LNCAP (cell line): ENCODE results near the gene ASTN2.
A peak's percentile ranks its signal among the peaks of the same experiment; 100 is the strongest.

Source experiments
- TF ChIP-seq, protein P1 (sequence below): fragments of 450-650 bp; IDR thresholded peaks from 2 replicates; pipeline ENCODE4 v1.5.1; 2017; ENCODE audit warnings: mild to moderate bottlenecking

Gene ASTN2

DNA sequence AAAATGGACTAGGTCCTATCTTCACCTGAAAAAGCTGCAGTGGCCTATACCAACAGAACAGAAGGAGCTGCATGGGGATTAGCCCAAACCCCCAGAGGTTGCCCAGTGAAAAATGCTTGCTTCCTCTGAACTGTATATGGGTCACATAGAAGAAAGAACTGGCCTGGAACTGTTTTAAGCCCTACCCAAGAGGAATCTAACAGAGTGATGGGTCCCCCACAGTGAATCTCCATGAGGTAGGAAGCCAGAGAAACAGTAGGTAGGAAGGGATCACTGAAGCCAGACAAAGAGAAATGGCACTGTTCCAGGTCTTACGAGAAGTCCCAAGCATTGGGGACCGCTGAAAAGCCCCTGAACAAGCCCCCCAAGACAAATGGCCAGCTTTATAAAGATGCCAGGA lies 756.6 kb downstream of the ASTN2 start:
- TF ChIP-seq, protein P1, sequence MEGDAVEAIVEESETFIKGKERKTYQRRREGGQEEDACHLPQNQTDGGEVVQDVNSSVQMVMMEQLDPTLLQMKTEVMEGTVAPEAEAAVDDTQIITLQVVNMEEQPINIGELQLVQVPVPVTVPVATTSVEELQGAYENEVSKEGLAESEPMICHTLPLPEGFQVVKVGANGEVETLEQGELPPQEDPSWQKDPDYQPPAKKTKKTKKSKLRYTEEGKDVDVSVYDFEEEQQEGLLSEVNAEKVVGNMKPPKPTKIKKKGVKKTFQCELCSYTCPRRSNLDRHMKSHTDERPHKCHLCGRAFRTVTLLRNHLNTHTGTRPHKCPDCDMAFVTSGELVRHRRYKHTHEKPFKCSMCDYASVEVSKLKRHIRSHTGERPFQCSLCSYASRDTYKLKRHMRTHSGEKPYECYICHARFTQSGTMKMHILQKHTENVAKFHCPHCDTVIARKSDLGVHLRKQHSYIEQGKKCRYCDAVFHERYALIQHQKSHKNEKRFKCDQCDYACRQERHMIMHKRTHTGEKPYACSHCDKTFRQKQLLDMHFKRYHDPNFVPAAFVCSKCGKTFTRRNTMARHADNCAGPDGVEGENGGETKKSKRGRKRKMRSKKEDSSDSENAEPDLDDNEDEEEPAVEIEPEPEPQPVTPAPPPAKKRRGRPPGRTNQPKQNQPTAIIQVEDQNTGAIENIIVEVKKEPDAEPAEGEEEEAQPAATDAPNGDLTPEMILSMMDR = no peak

DNA sequence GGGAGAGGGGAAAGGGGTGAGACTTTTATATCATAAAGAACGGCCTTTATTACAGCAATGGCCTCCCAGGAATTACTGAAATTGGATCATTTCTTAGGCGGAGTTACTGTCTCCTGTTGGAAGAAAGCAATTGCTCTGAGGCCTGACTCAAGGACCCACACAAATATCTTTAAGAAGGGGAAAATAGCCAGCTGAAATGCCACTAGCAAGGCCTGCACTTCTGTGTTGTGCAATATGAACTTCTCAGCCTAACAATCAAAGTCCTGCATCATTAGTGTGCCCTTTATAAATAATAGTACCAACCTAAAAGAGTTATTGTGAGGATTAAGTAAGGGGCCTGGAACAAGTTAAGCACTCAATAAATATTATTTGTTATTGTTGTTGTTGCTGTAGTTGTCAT lies 757.9 kb downstream of the ASTN2 start:
- TF ChIP-seq, protein P1 = no peak

DNA sequence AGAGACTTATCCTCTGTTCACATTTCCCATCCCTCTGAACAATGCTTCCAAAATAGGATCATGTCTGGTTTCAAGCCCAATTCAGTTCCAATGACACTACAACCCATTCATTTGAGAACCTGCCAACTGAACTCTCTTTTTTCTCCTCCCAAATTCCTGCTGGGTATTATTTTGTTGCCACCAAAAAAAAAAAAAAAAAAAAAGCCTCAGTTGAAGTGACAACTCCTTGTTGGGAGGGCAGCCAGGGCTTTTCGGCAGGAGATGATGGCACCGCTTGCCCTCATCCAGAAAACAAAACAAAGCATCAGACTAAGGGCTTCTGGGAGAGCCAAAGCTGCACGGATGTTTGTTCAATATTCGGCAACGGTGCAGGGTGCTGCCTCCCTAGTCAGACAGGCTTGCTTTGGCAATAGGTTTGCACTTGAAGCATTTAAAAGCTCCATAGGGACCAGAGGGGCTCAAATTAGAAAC lies 758.3 kb downstream of the ASTN2 start:
- TF ChIP-seq, protein P1 = no peak

DNA sequence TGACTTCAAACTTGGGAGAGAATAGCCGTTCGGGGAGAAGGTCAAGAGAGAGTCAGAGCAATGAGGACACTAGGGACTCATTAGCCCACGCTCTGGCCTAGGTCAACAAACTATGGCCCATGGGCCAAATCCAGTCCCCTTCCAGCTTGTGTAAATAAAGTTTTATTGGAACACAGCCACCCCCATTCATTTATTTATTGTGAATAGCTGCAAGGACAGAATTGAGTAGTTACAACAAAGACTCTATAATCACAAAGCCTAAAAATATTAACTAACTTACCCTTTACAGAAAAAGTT lies 760.9 kb downstream of the ASTN2 start:
- TF ChIP-seq, protein P1 = no peak

DNA sequence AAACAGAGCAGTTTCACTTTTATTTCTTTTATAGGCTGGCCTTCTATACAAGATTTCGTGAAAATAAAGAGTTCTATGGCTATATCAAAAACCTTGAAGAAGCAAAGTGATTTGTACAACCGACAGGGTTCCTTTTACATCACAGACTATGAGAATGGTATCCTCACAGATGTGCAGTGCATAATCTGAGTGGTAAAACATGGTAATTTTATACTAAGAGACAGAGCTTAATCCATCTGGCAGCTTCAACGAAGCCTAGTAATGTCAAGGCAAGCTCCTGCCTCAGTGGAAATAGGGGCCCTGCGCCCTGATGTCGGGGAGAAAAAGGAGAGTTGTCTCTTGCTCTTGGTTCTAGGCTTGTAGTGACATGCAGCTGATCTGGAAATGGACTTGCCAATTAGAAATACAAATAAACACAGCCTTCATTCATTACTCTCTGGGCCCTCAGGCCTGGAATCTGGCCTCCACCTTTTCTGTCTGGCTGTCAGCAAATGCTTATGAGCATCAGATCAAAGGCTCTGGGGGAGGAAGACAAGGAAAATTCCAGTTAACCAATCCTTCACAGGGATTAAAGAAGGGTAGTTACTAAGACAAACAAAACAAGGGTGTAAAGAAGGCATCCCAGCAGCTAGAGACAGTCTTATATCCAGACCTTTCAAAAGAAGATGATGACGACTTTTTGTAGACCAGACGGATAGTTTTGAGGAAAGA lies 761.4 kb downstream of the ASTN2 start:
- TF ChIP-seq, protein P1 = no peak

DNA sequence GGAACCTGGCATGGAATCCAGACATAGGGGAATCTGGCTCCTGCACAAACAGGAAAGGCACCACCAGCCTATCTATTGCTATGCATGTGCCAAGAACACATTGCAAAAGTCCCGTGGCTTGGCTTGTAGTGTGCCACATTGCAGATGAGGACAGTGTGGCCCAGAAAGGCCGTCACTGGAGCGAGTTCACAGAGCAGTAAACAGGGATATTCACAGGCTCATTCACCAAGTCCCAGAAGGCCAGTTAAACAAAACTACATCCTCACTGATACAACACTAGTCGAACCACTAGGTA lies 767.4 kb downstream of the ASTN2 start:
- TF ChIP-seq, protein P1 = 0 out of 2 replicates have a peak, but pooled peaks have one; percentile 16

DNA sequence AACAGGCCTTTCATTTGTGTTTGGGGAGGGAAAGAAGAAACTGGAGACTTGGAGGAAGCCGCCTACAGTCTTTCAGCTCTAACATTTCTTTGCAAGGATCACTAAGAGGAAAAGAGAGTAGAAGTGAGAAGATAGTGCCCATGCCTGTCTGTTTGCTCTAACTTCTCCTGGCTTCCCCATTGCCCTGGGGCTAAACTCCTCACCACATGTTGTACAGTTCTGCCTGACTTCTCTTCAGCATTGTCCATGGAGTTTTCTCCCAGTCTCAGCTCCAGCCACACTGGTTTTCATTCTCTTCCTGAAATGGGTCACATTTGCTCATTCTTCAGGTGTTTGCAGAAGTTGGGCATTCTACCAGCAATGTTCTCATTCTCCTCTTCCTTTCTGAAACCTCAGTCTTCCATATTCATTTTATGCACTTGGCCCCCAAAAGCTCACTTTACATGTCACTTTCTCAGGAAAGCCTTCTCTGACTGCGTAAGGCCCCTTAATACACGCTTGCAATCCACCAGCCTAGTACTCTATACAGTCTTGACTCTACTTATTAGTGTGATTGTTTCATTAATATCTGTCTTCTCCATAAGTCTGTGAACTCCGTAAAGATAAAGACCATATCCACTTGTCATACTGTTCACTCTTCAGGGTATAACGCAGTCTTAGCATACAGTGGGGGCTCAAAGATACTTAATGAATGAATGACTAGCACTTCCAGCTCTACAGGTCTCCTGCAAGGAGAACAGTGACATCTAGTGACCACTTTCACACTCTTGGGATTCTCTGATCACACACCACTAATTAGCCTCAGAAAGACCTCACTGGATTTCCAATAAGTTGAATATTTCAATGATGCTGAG lies 768.0 kb downstream of the ASTN2 start:
- TF ChIP-seq, protein P1 = peak; percentile 79
